ENCODE results near the gene RNASEH1. TPM values are rescaled to one million over a fixed set of nuclear protein-coding genes. Genes with fewer than 3 reads are reported as not detected.
"Not testable (repeated sequence)": the region's sequence is repeated elsewhere in the genome, so short reads cannot be mapped to it uniquely, and the experiment has no call there.

Gene RNASEH1
- total RNA-seq, 1 donor from 2014 or later, result 25.5 TPM

DNA sequence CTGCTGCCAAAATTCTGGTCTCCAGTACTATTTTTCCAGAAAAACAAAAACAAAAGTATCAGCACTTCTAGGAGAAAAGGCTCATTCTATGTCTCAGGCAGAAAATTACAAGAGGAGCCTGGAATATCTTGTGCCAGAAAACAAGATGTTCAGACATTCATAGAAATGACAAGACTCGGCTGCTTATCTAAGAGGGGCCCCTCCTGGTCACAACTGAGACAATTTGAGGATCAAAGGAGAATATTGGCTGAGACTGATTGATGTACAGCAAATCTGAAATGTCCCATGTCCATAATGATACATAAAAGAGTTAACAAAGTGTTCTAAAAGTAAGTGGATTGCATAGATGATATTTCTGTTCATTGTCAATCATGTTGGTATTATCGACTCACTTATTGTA is 14.5 kb upstream of the RNASEH1 start:
- no peaks in the 10 kb centered on the region for H3K27me3 Mint-ChIP-seq (ENCODE audit: unreplicated experiment)
- no peak overlapping the region for H3K27ac Mint-ChIP-seq (ENCODE audit: unreplicated experiment)

GRCh38 chr2:3571284-3571683 is 13.2 kb upstream of the RNASEH1 start:
- H3K27me3 Mint-ChIP-seq (ENCODE audit: unreplicated experiment), result no peaks in the 10 kb centered on the region
- H3K4me1 Mint-ChIP-seq (ENCODE audit: unreplicated experiment), result peaks cover 14% of the 10 kb centered on the region
- H3K27ac Mint-ChIP-seq (ENCODE audit: unreplicated experiment), result no peak overlapping the region
- H3K4me3 Mint-ChIP-seq (ENCODE audit: unreplicated experiment), result no peak overlapping the region
- peaks cover 6% of the 10 kb centered on the region for H3K36me3 Mint-ChIP-seq (ENCODE audit: unreplicated experiment)
- no peaks in the 10 kb centered on the region for H3K9me3 Mint-ChIP-seq (ENCODE audit: unreplicated experiment)
- DNase-seq (ENCODE audit: extremely low spot score, unreplicated experiment), result no peak
- TF ChIP-seq CTCF (IDR thresholded peaks at IDR 0.05), result no peak

More for the DNA sequence above, 14.5 kb upstream of the RNASEH1 start:
- Mint-ChIP-seq H3K36me3 (ENCODE audit: unreplicated experiment) (peaks cover 14% of the 10 kb centered on the region), H3K4me1 (ENCODE audit: unreplicated experiment) (peaks cover 27% of the 10 kb centered on the region), H3K4me3 (ENCODE audit: unreplicated experiment) (no peak overlapping the region), H3K9me3 (ENCODE audit: unreplicated experiment) (no peaks in the 10 kb centered on the region)
- DNase-seq (ENCODE audit: extremely low spot score, unreplicated experiment), result no peak
- no peak for TF ChIP-seq CTCF (IDR thresholded peaks at IDR 0.05)

- not testable (repeated sequence) for H3K36me3 Mint-ChIP-seq (ENCODE audit: unreplicated experiment); DNase-seq (ENCODE audit: extremely low spot score, unreplicated experiment); H3K4me1 Mint-ChIP-seq (ENCODE audit: unreplicated experiment); H3K9me3 Mint-ChIP-seq (ENCODE audit: unreplicated experiment); H3K27ac Mint-ChIP-seq (ENCODE audit: unreplicated experiment); H3K4me3 Mint-ChIP-seq (ENCODE audit: unreplicated experiment); H3K27me3 Mint-ChIP-seq (ENCODE audit: unreplicated experiment)
Measured at GRCh38 chr2:3569656-3570055, 11.5 kb upstream of the RNASEH1 start.

GRCh38 chr2:3566806-3567205 is 8.7 kb upstream of the RNASEH1 start:
- no peak for TF ChIP-seq CTCF (IDR thresholded peaks at IDR 0.05)
- Mint-ChIP-seq H3K36me3 (ENCODE audit: unreplicated experiment) (no peaks in the 10 kb centered on the region), H3K27ac (ENCODE audit: unreplicated experiment) (no peak overlapping the region), H3K27me3 (ENCODE audit: unreplicated experiment) (no peaks in the 10 kb centered on the region), H3K4me3 (ENCODE audit: unreplicated experiment) (no peak overlapping the region), H3K9me3 (ENCODE audit: unreplicated experiment) (no peaks in the 10 kb centered on the region), H3K4me1 (ENCODE audit: unreplicated experiment) (no peaks in the 10 kb centered on the region)
- DNase-seq (ENCODE audit: extremely low spot score, unreplicated experiment), result no peak

DNA sequence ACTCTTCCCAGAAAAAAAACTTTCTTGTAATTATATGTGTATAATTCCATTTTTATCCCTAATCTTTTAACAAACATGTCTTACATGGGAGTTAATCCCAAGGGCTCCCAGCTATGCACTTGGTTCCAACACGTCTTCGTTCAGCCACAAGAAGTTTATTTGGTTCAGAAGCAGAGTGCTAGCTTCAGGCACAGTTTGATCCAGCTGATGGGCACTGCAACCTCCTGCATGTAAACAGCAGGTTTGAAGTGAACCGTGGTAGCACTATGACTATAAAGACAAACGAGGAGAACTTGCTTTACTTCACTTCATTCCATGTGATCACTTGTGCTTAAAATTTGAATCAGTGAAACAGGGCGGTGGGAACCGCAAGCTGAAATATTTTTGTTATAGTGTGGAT is 7.0 kb upstream of the RNASEH1 start:
- H3K27me3 Mint-ChIP-seq (ENCODE audit: unreplicated experiment), result no peaks in the 10 kb centered on the region
- H3K36me3 Mint-ChIP-seq (ENCODE audit: unreplicated experiment), result no peaks in the 10 kb centered on the region
- no peak for DNase-seq (ENCODE audit: extremely low spot score, unreplicated experiment)
- TF ChIP-seq CTCF (IDR thresholded peaks at IDR 0.05), result no peak
- no peak overlapping the region for H3K27ac Mint-ChIP-seq (ENCODE audit: unreplicated experiment)
- no peaks in the 10 kb centered on the region for H3K4me1 Mint-ChIP-seq (ENCODE audit: unreplicated experiment)
- no peaks in the 10 kb centered on the region for H3K9me3 Mint-ChIP-seq (ENCODE audit: unreplicated experiment)
- no peak overlapping the region for H3K4me3 Mint-ChIP-seq (ENCODE audit: unreplicated experiment)

- Mint-ChIP-seq H3K4me1 (ENCODE audit: unreplicated experiment) (peaks cover 9% of the 10 kb centered on the region), H3K36me3 (ENCODE audit: unreplicated experiment) (no peaks in the 10 kb centered on the region), H3K4me3 (ENCODE audit: unreplicated experiment) (no peak overlapping the region), H3K27me3 (ENCODE audit: unreplicated experiment) (no peaks in the 10 kb centered on the region), H3K9me3 (ENCODE audit: unreplicated experiment) (no peaks in the 10 kb centered on the region), H3K27ac (ENCODE audit: unreplicated experiment) (no peak overlapping the region)
- TF ChIP-seq CTCF (IDR thresholded peaks at IDR 0.05), result no peak
- DNase-seq (ENCODE audit: extremely low spot score, unreplicated experiment), result no peak
Measured at GRCh38 chr2:3563521-3563976, 5.4 kb upstream of the RNASEH1 start.
